Rectal smooth muscle tissue (tissue), 1 donor: ENCODE data around the gene TBCD.

Experiments
- H3K27ac ChIP-seq: one replicate; pipeline ENCODE4 v1.7.0; 2013; ENCODE audit warnings: low read depth, low read length, inconsistent platforms
- H3K27me3 ChIP-seq: one replicate; pipeline ENCODE4 v1.7.0; 2013; ENCODE audit warnings: low read length; ENCODE audit not compliant: control insufficient read depth, insufficient read depth
- H3K36me3 ChIP-seq: one replicate; pipeline ENCODE4 v1.7.0; 2013; ENCODE audit warnings: low read length; ENCODE audit not compliant: control insufficient read depth, insufficient read depth
- H3K4me1 ChIP-seq: one replicate; pipeline ENCODE4 v1.7.0; 2013; ENCODE audit warnings: low read length; ENCODE audit not compliant: control insufficient read depth, insufficient read depth
- H3K4me3 ChIP-seq: one replicate; pipeline ENCODE4 v1.7.0; 2013; ENCODE audit warnings: low read length
- H3K9ac ChIP-seq: one replicate; pipeline ENCODE4 v1.7.0; 2013; ENCODE audit warnings: low read length

TBCD gene

DNA sequence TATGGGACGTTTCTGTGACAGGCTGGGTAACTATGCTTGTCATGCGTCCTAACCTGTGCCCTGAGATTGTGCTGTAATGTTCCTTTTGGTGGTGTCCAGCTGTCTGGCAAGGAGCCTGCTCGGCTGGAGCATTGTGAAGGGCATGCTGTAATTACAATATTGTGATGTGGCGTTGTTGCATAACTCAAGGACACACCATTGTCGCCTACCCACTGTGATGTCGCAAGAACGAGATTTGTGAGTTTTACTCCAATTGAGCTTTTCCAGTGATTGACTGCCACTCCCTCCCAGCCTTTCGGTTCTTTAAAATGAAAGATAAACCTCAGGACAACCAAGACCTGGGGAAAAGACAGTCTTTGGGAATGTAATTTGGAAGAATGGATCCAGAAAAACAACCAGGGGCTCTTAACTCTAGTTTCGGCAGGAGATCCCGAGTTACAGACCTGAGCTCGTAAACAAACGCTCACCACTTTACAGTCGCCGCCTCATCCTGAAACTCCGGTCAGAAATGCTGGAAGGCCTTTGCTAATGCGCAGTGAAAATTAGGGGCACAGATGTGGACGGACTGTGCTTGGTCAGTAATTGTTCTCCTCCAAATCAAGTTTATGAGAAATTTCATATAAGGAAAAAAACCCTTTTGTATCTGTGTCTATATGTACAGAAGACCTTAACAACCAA lies 86.7 kb downstream of the TBCD start:
- Histone ChIP-seq H3K27me3 (no peaks in the 10 kb centered on the region), H3K27ac (no peak overlapping the region), H3K4me1 (no peaks in the 10 kb centered on the region), H3K9ac (no peak overlapping the region), H3K36me3 (no peaks in the 10 kb centered on the region), H3K4me3 (peak overlapping the region; percentile 10)

DNA sequence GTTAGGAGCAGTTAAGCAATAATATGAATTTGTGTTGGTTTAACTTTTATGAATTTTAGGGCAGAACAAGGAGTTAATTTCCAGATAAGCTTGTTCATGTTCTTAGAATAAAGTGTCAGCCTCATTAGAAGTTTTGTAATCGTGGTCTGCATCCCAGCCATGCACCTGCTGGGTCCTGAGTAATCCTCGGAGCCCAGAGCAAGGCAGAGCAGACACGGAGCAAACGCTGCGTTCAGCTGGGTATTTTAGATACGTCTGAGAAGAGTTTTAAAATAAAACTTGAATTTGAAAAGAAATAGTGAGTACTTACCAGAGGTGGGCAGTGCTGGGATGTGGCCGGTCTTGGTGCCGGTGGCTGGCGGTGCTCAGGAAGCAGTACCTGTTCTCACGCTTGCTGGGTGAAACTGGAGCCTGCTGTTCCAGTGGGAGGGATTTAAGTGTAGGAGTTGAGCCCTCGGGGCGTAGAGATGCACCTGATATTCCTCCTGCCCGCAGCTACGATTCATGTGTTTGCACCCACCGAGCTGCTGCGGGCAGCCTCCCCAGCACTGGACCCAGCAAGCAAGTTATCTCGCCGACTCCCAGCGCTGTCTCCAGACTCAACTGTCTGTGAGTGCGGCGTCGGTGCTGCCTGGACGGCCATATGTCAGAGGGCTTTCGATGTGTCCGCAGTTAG lies 87.9 kb downstream of the TBCD start, which contains the start of gene ZNF750:
TSS of gene ZNF750 (minus strand) at position 406 of the 676 bp plus-strand sequence. CDS start 7,568 bp downstream, outside the sequence.
- no peak within 1 kb of the TSS for H3K27ac ChIP-seq
- H3K27me3 ChIP-seq: no peaks in the 10 kb centered on the region
- H3K36me3 ChIP-seq: no peaks in the 10 kb centered on the region
- no peaks in the 10 kb centered on the region for H3K4me1 ChIP-seq
- H3K4me3 ChIP-seq: no peak within 1 kb of the TSS
- H3K9ac ChIP-seq: no peak within 1 kb of the TSS

DNA sequence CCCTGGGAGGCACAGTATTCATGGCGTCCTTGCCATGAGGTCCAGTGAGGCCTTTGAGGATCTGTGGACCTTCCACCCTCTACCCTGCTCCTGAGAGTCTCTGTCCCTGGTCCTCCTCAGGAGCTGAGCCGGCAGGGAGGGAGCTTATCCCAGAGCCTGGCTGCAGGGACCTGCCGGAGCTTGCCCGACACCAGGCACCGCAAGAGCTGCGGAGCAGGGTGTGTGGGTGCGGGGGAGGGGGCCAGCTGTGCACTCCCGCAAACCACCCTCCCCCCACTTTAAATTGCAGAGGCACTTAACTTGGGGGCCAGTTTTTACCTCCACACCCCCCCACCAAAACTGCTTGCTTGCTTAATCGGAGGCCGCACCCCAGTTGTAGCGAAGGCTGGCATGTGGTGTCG lies 88.6 kb downstream of the TBCD start:
- Histone ChIP-seq H3K27me3 (no peaks in the 10 kb centered on the region), H3K36me3 (no peaks in the 10 kb centered on the region), H3K4me1 (no peaks in the 10 kb centered on the region), H3K9ac (no peak overlapping the region), H3K27ac (no peak overlapping the region), H3K4me3 (no peak overlapping the region)

DNA sequence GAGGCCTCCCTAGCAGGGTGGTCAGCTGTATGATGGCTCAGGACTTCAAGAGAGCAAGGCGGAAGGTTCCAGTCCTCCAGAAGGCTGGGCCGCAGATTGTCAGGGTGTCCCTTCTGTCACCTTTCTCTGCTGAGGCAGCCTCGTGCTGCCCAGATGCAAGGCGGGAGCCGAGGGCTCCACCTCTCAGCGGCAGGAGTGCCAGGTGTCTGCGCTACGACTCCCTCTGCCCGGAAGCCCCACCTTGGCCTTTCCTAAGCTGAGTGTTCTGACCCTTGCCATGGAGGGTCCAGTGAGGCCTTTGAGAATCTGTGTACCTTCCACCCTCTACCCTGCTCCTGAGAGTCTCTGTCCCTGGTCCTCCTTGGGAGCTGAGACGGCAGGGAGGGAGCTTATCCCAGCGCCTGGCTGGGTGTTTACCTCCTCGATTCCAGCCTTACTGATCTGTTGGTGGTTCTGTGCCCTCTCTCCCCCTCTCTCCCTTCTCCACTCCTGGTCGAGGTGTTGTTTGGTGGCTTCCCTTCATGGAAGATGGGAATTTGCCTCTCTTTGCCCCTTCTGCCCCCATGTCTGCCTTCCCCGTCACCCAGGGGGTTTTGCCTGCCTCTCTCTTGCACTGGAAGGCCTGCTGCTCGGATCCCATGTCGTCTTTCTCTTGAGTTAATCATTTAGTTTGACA lies 90.2 kb downstream of the TBCD start:
- H3K4me1 ChIP-seq: no peaks in the 10 kb centered on the region
- H3K9ac ChIP-seq: no peak overlapping the region
- H3K27ac ChIP-seq: no peak overlapping the region
- no peaks in the 10 kb centered on the region for H3K27me3 ChIP-seq
- H3K4me3 ChIP-seq: no peak overlapping the region
- no peaks in the 10 kb centered on the region for H3K36me3 ChIP-seq

DNA sequence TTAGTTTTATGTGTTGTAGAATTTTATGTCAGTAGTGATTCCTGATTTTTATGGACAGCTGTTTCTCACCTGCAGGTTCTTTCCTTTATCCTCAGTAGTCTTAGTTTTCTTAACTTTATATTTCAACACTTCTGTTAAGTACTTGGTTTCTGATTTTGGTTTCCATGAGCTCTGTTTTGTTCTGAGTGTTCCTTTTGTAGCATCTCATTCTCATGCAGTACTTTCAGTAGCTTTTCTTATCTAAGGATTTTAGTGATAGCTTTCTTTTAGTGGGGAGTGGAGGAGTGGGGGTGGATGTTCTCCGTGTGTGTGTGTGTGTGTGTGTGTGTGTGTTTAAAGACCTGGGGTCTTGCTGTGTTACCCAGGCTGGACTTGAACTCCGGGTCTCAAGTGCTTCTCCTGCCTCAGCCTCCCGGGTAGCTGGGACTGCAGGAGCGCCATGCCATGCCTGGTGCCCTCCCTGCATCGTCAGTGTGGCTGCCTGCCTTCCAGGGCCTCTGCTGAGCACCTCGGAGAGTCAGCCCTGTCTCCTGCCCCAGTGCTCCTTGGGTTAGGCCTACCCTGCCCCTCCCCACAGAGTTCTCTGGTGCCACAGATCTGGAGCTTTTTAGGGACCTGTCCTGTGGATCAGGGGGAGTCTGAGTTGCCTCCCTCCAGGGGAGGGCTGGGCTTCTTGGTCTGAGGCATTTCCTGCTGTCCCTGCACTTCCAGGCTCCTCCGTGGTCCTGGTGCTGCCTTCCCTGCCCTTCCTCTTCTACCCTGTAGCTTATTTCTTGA lies 92.2 kb downstream of the TBCD start:
- no peak overlapping the region for H3K4me3 ChIP-seq
- no peak overlapping the region for H3K27ac ChIP-seq
- H3K4me1 ChIP-seq: no peaks in the 10 kb centered on the region
- H3K27me3 ChIP-seq: no peaks in the 10 kb centered on the region
- H3K36me3 ChIP-seq: no peaks in the 10 kb centered on the region
- no peak overlapping the region for H3K9ac ChIP-seq

GRCh38 chr17:82844796-82845162 lies 92.9 kb downstream of the TBCD start:
- no peak overlapping the region for H3K27ac ChIP-seq
- H3K4me1 ChIP-seq: no peaks in the 10 kb centered on the region

DNA sequence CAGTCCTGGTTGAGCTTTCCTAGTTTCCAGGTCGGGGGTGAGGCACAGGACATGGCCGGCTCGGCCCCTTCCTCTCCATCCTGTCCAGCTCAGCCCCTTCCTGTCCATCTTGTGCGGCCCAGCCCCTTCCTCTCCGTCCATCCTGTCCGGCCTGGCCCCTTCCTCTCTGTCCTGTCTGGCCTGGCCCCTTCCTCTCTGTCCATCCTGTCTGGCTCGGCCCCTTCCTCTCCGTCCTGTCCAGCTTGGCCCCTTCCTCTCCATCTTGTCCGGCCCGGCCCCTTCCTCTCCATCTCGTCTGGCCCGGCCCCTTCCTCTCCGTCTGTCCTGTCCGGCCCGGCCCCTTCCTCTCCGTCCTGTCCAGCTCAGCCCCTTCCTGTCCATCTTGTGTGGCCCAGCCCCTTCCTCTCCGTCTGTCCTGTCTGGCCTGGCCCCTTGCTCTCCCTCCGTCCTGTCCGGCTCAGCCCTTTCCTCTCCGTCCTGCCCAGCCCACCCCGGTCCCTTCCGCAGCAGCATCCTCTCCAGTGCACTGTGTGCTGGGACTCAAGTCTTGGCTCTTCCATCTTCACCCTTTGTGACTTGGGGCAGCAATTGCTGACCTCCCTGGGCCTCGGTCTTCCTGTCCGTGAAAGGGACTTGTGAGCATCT lies 93.4 kb downstream of the TBCD start:
- Histone ChIP-seq H3K9ac (no peak overlapping the region), H3K27me3 (no peaks in the 10 kb centered on the region), H3K4me3 (peak overlapping the region; percentile 1), H3K36me3 (no peaks in the 10 kb centered on the region), H3K4me1 (no peaks in the 10 kb centered on the region), H3K27ac (peak overlapping the region; percentile 24)

More at GRCh38 chr17:82844796-82845162, 92.9 kb downstream of the TBCD start:
- Histone ChIP-seq H3K36me3 (no peaks in the 10 kb centered on the region), H3K4me3 (no peak overlapping the region), H3K27me3 (no peaks in the 10 kb centered on the region), H3K9ac (no peak overlapping the region)

DNA sequence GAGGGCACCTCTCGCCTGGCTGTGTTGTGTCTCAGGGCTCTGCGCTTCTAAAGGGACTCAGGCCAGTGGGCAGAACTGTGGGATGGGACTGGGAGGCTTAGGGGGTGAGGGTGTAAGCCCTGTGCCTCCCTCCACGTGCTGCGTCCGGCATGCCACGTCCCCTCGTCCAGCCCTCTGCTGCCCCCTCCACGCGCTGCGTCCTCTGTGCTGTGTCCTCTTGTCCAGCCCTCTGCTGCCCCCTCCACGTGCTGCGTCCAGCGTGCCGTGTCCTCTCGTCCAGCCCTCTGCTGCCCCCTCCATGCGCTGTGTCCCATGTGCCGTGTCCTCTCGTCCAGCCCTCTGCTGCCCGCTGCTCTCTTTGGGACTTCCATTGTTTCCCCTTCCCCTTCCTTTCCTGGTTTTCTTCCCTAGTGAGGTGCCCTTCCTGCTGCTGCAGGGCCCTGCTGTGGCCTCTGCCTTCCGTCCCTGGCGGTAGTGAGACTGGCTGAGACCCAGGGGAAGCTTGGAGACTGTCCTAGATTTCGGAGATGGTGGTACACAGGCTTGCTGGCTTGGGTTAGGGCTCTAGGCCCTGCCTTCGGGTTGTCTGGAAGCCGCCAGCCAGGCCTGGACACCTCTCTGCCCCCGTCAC lies 94.3 kb downstream of the TBCD start:
- no peaks in the 10 kb centered on the region for H3K36me3 ChIP-seq
- no peaks in the 10 kb centered on the region for H3K4me1 ChIP-seq
- H3K4me3 ChIP-seq: peak overlapping the region; percentile 6
- no peak overlapping the region for H3K27ac ChIP-seq
- no peaks in the 10 kb centered on the region for H3K27me3 ChIP-seq
- no peak overlapping the region for H3K9ac ChIP-seq

GRCh38 chr17:82848022-82848592 lies 96.2 kb downstream of the TBCD start:
- no peaks in the 10 kb centered on the region for H3K27me3 ChIP-seq
- H3K4me3 ChIP-seq: peak overlapping the region; percentile 14
- no peaks in the 10 kb centered on the region for H3K4me1 ChIP-seq
- H3K36me3 ChIP-seq: no peaks in the 10 kb centered on the region
- H3K9ac ChIP-seq: no peak overlapping the region
- H3K27ac ChIP-seq: no peak overlapping the region

DNA sequence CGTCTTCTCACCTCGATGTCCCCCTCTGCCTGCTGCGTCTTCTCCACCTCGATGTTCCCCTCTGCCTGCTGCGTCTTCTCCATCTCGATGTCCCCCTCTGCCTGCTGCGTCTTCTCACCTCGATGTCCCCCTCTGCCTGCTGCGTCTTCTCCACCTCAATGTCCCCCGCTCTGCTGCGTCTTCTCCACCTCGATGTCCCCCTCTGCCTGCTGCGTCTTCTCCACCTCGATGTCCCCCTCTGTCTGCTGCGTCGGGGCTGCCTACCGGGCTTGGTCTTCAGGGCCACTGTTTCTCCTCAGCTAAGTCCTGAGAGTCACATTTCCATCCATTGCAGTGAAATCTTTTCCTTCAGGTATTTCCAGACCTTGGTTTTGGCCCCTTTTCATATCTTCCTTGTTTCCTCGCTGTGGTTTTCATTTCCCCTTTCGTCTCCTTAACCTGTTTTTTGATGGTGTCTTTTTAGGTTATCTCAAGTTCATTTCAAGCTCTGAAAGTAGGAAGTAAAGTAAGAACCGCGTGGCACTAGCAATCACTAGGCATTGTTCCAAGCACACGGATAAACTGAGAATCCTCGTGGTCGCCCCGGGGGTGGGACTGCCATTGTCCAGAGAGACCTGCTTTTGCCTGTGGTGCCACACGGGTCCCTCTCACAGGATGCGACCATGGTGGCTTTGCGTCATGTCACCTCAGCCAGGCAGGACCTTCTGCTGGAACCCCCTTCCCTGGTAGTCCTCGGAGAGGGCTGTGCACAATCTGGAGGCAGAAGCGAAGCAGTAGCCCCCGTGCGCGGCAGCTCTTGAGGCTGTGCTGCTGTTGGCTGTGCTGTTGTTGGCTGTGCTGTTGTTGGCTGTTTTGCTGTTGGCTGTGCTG lies 97.4 kb downstream of the TBCD start:
- Histone ChIP-seq H3K4me3 (no peak overlapping the region), H3K4me1 (no peaks in the 10 kb centered on the region), H3K9ac (no peak overlapping the region), H3K27me3 (no peaks in the 10 kb centered on the region), H3K27ac (no peak overlapping the region), H3K36me3 (no peaks in the 10 kb centered on the region)

DNA sequence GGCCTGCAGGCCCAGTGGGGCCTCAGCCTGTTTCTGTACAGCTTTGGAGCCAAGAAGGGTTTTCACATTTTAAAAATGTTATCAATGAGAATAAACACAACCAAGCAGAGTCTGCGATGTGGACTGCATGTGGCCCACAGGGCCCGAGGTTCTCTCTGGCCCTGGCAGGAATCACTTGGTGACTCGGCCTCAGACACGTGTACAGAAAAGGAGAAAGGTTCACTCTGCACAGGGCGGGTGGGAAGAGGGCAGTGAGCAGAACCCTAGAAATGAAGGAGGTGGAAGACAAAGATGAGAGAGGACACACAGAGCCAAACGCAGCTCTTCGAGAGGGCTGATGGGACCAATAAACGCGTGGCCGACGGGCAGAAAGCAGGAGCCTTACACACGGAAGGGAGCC lies 99.5 kb downstream of the TBCD start:
- no peaks in the 10 kb centered on the region for H3K36me3 ChIP-seq
- no peak overlapping the region for H3K4me3 ChIP-seq
- H3K27ac ChIP-seq: no peak overlapping the region
- H3K4me1 ChIP-seq: no peaks in the 10 kb centered on the region
- H3K9ac ChIP-seq: no peak overlapping the region
- no peaks in the 10 kb centered on the region for H3K27me3 ChIP-seq
